ENCODE data around the gene SIT1.

SIT1 gene, protein sequence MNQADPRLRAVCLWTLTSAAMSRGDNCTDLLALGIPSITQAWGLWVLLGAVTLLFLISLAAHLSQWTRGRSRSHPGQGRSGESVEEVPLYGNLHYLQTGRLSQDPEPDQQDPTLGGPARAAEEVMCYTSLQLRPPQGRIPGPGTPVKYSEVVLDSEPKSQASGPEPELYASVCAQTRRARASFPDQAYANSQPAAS

DNA sequence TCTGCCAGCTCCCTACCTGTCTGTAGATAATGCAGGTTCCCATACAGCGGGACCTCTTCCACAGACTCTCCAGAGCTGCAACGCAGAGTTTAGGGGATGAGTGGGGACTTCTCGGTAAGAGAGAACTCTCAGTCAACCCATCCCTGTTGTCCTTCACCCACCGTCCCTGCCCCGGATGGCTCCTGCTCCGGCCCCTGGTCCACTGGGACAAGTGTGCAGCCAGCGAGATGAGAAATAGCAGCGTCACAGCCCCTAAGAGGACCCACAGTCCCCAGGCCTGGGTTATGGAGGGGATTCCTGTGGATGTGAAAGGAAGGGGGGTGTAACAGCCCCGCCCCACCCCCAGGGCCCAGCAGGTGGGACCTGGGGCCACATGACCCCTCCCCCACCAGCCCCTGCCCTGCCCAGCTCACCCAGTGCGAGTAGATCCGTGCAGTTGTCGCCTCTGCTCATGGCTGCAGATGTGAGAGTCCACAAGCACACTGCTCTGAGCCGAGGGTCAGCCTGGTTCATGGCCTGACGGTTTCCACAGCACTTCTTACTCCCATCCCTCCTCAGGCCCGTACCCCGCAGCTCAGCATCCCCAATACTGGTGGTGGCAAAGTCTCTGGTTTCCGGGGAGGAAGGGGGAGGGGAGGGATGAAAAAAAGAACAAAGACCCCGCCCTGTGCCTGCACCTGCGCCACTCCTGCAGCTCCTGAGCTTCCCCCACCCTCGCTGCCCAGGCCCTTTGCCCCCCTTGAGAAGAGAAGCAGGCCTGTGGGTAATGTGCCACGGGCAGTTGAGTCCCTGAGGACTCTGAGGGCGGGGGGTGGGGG, at the start of gene SIT1:
Gene SIT1, minus strand, starts transcription at position 591 of the 818 bp plus-strand sequence. Its CDS starts 78 bp downstream, at position 513.
- TF ChIP-seq, protein P1, sequence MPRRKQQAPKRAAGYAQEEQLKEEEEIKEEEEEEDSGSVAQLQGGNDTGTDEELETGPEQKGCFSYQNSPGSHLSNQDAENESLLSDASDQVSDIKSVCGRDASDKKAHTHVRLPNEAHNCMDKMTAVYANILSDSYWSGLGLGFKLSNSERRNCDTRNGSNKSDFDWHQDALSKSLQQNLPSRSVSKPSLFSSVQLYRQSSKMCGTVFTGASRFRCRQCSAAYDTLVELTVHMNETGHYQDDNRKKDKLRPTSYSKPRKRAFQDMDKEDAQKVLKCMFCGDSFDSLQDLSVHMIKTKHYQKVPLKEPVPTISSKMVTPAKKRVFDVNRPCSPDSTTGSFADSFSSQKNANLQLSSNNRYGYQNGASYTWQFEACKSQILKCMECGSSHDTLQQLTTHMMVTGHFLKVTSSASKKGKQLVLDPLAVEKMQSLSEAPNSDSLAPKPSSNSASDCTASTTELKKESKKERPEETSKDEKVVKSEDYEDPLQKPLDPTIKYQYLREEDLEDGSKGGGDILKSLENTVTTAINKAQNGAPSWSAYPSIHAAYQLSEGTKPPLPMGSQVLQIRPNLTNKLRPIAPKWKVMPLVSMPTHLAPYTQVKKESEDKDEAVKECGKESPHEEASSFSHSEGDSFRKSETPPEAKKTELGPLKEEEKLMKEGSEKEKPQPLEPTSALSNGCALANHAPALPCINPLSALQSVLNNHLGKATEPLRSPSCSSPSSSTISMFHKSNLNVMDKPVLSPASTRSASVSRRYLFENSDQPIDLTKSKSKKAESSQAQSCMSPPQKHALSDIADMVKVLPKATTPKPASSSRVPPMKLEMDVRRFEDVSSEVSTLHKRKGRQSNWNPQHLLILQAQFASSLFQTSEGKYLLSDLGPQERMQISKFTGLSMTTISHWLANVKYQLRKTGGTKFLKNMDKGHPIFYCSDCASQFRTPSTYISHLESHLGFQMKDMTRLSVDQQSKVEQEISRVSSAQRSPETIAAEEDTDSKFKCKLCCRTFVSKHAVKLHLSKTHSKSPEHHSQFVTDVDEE (CRISPR knock-in tag; IDR thresholded peaks at IDR 0.05) = no peak
- no peak for TF ChIP-seq TCF4 (CRISPR knock-in tag; IDR thresholded peaks at IDR 0.05; ENCODE audit: borderline replicate concordance)
- no peak for TF ChIP-seq ISL1 (CRISPR knock-in tag; IDR thresholded peaks at IDR 0.05)
- TF ChIP-seq PPARA (CRISPR knock-in tag; IDR thresholded peaks at IDR 0.05; ENCODE audit: borderline replicate concordance) = no peak
- TF ChIP-seq, protein P2, sequence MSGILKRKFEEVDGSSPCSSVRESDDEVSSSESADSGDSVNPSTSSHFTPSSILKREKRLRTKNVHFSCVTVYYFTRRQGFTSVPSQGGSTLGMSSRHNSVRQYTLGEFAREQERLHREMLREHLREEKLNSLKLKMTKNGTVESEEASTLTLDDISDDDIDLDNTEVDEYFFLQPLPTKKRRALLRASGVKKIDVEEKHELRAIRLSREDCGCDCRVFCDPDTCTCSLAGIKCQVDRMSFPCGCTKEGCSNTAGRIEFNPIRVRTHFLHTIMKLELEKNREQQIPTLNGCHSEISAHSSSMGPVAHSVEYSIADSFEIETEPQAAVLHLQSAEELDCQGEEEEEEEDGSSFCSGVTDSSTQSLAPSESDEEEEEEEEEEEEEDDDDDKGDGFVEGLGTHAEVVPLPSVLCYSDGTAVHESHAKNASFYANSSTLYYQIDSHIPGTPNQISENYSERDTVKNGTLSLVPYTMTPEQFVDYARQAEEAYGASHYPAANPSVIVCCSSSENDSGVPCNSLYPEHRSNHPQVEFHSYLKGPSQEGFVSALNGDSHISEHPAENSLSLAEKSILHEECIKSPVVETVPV (CRISPR knock-in tag; IDR thresholded peaks at IDR 0.05) = no peak
- TF ChIP-seq, protein P3, sequence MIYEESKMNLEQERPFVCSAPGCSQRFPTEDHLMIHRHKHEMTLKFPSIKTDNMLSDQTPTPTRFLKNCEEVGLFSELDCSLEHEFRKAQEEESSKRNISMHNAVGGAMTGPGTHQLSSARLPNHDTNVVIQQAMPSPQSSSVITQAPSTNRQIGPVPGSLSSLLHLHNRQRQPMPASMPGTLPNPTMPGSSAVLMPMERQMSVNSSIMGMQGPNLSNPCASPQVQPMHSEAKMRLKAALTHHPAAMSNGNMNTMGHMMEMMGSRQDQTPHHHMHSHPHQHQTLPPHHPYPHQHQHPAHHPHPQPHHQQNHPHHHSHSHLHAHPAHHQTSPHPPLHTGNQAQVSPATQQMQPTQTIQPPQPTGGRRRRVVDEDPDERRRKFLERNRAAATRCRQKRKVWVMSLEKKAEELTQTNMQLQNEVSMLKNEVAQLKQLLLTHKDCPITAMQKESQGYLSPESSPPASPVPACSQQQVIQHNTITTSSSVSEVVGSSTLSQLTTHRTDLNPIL (CRISPR knock-in tag; IDR thresholded peaks at IDR 0.05; ENCODE audit: low read depth) = no peak
- no peak for TF ChIP-seq CSDC2 (CRISPR knock-in tag; IDR thresholded peaks at IDR 0.05)
- TF ChIP-seq ARNTL (CRISPR knock-in tag; IDR thresholded peaks at IDR 0.05; ENCODE audit: borderline replicate concordance, low read depth) = no peak
- no peak for TF ChIP-seq ZNF70 (CRISPR knock-in tag; IDR thresholded peaks at IDR 0.05)
- TF ChIP-seq ESRRG (CRISPR knock-in tag; IDR thresholded peaks at IDR 0.05) = no peak
- TF ChIP-seq ZNF565 (CRISPR knock-in tag; conservative IDR thresholded peaks at IDR 0.05; ENCODE audit: low read depth) = no peak
- TF ChIP-seq, protein P4, sequence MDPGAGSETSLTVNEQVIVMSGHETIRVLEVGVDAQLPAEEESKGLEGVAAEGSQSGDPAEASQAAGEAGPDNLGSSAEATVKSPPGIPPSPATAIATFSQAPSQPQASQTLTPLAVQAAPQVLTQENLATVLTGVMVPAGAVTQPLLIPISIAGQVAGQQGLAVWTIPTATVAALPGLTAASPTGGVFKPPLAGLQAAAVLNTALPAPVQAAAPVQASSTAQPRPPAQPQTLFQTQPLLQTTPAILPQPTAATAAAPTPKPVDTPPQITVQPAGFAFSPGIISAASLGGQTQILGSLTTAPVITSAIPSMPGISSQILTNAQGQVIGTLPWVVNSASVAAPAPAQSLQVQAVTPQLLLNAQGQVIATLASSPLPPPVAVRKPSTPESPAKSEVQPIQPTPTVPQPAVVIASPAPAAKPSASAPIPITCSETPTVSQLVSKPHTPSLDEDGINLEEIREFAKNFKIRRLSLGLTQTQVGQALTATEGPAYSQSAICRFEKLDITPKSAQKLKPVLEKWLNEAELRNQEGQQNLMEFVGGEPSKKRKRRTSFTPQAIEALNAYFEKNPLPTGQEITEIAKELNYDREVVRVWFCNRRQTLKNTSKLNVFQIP (CRISPR knock-in tag; IDR thresholded peaks at IDR 0.05; ENCODE audit: borderline replicate concordance, low read depth) = no peak
- no peak for TF ChIP-seq OSR1 (CRISPR knock-in tag; IDR thresholded peaks at IDR 0.05)
- no peak for TF ChIP-seq RARB (CRISPR knock-in tag; IDR thresholded peaks at IDR 0.05)
- TF ChIP-seq ZFP3 (CRISPR knock-in tag; IDR thresholded peaks at IDR 0.05) = no peak

DNA sequence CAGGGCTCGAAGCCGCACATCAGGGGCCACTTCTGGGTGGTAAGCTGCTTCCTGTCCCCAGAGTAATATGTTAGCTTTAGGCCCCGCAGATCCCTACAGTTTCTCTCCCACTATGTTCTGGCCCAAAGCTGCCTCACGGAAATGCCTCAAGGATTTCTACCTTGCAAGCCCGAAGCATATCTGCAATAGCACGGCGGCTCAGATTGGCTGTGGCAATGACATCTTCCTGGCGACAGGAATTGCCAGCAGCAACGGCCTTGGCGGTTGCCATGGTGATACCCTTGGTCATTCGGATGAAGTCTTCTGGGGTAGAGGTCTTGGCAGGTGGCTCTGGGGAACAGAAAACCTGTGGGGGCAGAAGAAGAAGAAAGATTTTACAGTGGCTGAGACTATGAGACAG, 49.3 kb upstream of the SIT1 start:
- no peak for ATAC-seq
- TF ChIP-seq, protein P2 (CRISPR knock-in tag; IDR thresholded peaks at IDR 0.05) = no peak
- TF ChIP-seq, protein P4 (CRISPR knock-in tag; IDR thresholded peaks at IDR 0.05; ENCODE audit: borderline replicate concordance, low read depth) = no peak
- TF ChIP-seq, protein P3 (CRISPR knock-in tag; IDR thresholded peaks at IDR 0.05; ENCODE audit: low read depth) = no peak
- TF ChIP-seq ESRRG (CRISPR knock-in tag; IDR thresholded peaks at IDR 0.05) = no peak
- no peak for TF ChIP-seq ZFP3 (CRISPR knock-in tag; IDR thresholded peaks at IDR 0.05)
- no peak for TF ChIP-seq ARNTL (CRISPR knock-in tag; IDR thresholded peaks at IDR 0.05; ENCODE audit: borderline replicate concordance, low read depth)
- TF ChIP-seq SNAI2 (CRISPR knock-in tag; IDR thresholded peaks at IDR 0.05) = no peak
- TF ChIP-seq ISL1 (CRISPR knock-in tag; IDR thresholded peaks at IDR 0.05) = no peak
- no peak for TF ChIP-seq ZFP30 (CRISPR knock-in tag; IDR thresholded peaks at IDR 0.05)
- no peak for TF ChIP-seq TOX (CRISPR knock-in tag; IDR thresholded peaks at IDR 0.05; ENCODE audit: borderline replicate concordance)
- no peak for TF ChIP-seq ZNF565 (CRISPR knock-in tag; conservative IDR thresholded peaks at IDR 0.05; ENCODE audit: low read depth)
- TF ChIP-seq ZNF8 (CRISPR knock-in tag; IDR thresholded peaks at IDR 0.05) = no peak
- TF ChIP-seq TCF4 (CRISPR knock-in tag; IDR thresholded peaks at IDR 0.05; ENCODE audit: borderline replicate concordance) = no peak
- no peak for TF ChIP-seq RARB (CRISPR knock-in tag; IDR thresholded peaks at IDR 0.05)
- TF ChIP-seq OSR1 (CRISPR knock-in tag; IDR thresholded peaks at IDR 0.05) = no peak
- no peak for TF ChIP-seq PPARA (CRISPR knock-in tag; IDR thresholded peaks at IDR 0.05; ENCODE audit: borderline replicate concordance)
- TF ChIP-seq, protein P5, sequence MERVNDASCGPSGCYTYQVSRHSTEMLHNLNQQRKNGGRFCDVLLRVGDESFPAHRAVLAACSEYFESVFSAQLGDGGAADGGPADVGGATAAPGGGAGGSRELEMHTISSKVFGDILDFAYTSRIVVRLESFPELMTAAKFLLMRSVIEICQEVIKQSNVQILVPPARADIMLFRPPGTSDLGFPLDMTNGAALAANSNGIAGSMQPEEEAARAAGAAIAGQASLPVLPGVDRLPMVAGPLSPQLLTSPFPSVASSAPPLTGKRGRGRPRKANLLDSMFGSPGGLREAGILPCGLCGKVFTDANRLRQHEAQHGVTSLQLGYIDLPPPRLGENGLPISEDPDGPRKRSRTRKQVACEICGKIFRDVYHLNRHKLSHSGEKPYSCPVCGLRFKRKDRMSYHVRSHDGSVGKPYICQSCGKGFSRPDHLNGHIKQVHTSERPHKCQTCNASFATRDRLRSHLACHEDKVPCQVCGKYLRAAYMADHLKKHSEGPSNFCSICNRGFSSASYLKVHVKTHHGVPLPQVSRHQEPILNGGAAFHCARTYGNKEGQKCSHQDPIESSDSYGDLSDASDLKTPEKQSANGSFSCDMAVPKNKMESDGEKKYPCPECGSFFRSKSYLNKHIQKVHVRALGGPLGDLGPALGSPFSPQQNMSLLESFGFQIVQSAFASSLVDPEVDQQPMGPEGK (CRISPR knock-in tag; IDR thresholded peaks at IDR 0.05; ENCODE audit: borderline replicate concordance) = no peak
- TF ChIP-seq ZNF70 (CRISPR knock-in tag; IDR thresholded peaks at IDR 0.05) = no peak
- TF ChIP-seq CSDC2 (CRISPR knock-in tag; IDR thresholded peaks at IDR 0.05) = no peak

More for the DNA sequence above, at the start of gene SIT1:
- no peak for ATAC-seq
